Left renal cortex interstitium (tissue), 4 donors: Measurements from ENCODE around the gene MCU. TPM values are rescaled to one million over a fixed set of nuclear protein-coding genes. Genes with fewer than 3 reads are reported as not detected.

Experiments
- DNase-seq, 4 donors: peaks; one replicate each; pipeline ENCODE4 v3.0.0-alpha.2; 2013; ENCODE audit warnings: low read depth in 4 of 4, low spot score in 2 of 4, missing footprints in 1 of 4
- polyA plus RNA-seq, 4 donors: library from polyadenylated mRNA; unstranded; fragments of 120-200 nt; gene quantifications; one replicate each; pipeline ENCODE4 v1.2.1, GENCODE V29; 2013; ENCODE audit not compliant: insufficient read length in 4 of 4

The MCU gene
- polyA plus RNA-seq, 4 donors = 35.4 to 52.6 (median 48.2) TPM

DNA sequence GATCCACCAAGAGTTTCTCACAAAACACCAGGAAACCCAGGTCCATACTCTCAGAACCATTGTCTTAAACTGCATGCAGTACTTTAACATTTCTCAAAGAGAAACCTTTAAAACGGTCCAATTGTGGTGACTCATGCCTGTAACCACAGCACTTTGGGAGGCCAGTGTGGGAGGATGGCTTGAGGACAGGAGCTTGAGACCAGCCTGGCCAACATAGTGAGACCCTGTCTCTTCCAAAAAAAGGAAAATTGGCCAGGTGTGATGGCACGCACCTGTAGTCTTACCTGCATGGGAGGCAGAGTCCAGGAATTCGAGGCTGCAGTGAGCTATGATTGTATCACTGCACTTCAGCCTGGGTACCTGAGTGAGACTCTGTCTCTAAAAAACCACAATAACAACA, 104.1 kb downstream of the MCU start:
- DNase-seq = no peak

DNA sequence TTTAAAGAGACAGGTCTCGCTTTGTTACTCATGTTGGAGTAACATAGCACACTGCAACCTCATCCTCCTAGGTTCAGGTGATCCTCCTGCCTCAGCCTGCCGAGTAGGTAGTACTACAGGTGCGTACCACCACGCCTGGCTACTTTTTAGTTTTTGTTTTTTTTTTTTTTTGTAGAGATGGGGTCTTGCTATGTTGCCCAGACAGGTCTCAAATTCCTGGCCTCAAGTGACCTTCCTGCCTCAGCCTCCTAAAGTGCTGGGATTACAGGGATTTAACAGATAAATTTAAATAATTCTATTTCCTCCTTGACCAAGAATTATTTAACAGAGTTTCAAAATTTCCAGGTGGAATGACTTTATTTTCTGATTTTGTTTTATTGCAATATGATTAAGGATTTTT, 104.6 kb downstream of the MCU start:
- no peak for DNase-seq

DNA sequence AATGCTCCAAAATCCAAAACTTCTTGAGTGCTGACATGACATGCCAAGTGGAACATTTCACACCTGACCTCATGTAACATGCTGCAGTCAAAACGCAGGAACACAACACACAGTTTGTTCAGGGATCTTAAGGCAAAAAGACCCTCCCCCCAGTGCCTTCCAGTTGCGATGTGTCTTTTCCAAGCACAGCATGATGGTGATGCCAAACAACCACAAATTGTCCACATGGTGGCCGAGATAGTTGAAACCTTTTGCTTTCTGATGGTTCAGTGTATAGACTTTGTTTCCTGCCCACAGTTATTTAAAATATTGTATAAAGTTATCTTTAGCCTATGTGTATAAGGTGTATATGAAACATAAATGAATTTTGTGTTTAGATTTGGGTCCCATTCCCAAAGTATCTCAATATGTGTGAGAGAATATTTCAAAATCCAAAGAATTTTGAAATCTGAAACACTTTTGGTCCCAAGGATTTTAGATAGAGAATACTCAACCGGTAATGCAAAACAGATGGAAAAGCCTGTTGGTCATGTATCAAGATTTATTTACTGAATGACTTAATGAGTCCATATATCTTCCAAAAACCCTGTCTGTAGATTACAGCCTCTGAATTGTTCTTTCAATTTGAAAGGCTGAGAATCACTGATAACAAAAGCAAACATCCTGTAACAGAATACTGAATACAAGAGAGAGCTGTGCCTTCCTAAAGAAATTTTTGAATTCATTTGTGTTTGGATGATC, 108.2 kb downstream of the MCU start:
- DNase-seq = no peak

DNA sequence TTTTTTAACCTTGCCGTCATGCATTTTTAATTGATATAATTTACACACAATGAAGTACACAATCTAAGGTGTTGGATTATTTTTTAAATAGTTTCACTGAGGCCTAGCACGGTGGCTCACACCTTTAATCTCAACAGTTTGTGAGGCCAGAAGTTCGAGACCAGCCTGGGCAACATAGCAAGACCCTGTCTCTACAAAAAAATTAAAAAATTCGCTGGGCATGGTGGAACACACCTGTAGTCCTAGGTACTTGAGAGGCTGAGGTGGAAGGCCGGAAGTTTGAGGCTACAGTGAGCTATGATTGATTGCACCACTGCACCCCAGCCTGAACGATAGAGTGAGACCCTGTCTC, 108.8 kb downstream of the MCU start:
- DNase-seq = no peak

DNA sequence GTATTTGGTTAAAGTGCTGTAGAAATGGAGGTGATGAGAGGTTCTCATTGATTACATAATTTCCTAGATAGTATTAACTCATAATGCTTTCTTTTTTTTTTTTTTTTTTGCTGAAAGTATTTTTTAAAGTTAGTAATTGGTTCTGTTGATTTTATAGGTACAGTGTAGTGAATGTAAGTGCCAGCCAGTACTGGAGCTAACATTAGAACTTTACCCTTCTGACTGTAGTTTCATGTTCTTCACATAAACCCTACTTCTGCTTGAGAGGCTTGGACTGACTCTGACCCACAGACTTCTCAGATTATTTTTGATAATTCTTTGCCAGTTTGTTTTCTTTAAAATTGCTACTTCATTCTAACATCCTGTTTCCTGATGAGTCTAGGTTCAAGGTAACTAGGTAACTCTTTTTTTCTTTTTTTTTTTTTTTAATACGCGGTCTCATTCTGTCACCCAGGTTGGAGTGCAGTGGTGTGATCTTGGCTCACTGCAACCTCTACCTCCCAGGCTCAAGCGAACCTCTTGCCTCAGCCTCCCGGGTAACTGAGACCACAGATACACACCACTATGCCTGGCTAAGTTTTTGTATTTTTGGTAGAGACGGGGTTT, 109.4 kb downstream of the MCU start:
- DNase-seq = no peak

DNA sequence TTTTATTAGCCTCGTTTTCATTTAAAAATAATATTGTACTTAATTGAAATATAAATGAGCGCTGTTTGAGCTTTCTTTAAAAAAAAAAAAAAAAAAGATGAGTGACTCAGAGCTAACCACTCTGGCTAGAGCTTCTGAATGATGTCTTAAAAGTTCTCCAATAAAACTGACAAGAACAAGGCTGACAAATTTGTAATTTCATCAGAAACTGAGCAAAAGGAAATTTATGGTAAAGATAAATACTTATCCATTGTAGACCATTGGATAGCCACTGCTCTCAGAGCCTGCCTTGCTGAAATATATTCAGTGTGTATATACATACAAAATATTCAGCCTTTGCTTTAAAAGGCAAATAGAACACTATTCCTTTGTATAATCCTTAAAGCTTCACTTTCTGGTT, 110.4 kb downstream of the MCU start:
- no peak for DNase-seq

DNA sequence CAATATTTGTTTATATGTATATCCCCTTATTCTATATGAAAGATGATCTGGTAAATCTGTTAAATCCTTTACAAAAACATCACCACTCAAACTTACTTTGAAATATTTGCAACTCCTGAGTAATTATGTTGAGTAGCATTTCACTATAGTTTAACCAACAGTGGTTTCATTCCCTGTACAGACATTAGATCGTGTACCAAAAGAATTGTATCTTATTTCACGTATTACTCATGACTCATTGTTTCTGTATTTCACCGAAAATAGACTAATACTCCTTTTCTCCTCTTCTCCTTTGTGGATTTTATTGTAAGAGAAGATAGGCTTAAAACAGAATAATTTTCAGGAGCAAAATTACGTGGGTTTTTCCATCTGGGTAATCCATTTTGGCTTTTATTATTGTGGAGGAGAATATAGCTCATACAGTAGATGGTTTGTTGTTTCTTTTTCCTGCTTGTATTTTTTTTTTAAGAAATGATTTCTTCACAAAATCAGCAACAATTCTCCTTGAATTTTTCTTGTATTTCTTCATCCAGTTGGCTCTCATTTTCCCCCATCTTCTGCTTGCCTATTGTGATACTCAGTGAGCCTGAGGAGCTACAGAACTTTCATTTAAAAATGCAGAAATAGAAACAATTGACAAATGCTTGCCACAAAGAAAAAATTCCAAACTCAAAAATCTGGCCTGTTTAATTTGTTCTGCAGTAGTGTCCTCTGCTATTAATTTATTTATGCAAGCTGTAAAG, 111.0 kb downstream of the MCU start:
- no peak for DNase-seq

DNA sequence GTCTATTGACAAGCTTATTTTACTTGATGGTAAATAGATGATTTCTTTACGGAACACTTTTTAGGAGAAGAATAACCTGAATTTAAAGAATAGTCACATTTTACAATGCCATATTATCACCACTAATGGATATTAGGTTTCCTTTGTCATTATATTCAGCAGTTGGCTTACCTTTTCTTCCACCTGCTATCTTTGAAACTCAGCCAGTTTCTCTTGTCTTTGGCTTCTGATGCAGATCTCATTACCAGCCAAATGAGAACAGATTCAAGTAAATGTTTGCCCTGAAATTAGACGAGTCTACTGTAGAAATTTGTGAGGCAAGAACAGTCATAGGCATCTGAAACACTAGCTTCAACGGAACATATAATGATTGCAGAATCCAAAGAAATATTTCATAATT, 116.1 kb downstream of the MCU start:
- DNase-seq = no peak

DNA sequence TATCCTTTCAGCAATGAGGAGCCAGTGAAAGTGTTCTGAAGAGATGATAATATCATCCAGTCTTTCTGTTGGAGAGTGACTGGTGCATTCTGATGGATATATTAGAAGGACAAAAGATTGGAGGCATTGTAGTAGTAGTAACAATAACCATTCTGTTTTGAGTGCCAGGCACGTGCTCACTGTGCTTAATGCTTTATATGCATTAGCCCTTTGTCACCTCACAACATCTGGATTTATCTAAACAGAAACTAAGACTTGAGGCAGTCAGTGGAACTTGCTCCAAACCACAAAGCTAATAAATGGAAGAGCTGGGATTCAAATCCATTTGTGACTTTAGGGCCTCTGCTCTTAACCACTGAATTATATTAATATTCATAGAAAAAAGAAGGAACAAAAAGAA, 117.1 kb downstream of the MCU start:
- DNase-seq = no peak

DNA sequence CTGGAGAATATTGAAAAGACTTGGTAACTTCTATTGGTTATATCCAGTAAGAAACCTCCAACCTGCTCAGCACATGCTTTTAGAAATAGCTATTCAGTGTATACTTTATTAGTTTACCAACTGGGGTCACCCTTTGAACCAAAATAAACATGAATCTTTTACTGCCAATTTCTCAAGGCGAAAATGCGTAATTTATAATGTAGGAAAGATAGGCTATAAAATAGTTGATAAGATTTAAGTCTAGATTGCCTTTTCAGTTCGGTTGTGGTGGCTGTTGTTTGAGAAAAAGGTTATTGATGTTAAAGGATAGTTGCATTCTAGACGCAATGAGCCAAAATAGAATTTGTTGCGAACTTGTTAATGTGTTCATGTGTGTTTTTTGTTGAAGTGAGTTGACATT, 119.0 kb downstream of the MCU start:
- DNase-seq = no peak

DNA sequence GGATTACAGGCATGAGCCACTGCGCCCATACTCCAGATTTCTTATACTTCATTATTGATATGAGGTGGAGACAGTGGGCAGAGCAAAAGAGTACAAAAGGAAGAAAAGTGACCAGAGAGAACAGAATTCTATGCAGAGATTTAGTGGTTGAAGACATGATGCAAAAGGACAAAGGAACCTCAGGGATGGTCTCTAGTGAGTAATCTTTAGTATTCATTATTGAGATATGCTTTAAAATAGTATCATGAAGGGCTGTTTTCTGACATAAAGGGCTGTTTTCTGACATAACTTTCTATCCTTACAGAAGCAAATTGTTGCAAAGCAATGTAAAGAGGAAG, 120.4 kb downstream of the MCU start:
- DNase-seq = no peak

DNA sequence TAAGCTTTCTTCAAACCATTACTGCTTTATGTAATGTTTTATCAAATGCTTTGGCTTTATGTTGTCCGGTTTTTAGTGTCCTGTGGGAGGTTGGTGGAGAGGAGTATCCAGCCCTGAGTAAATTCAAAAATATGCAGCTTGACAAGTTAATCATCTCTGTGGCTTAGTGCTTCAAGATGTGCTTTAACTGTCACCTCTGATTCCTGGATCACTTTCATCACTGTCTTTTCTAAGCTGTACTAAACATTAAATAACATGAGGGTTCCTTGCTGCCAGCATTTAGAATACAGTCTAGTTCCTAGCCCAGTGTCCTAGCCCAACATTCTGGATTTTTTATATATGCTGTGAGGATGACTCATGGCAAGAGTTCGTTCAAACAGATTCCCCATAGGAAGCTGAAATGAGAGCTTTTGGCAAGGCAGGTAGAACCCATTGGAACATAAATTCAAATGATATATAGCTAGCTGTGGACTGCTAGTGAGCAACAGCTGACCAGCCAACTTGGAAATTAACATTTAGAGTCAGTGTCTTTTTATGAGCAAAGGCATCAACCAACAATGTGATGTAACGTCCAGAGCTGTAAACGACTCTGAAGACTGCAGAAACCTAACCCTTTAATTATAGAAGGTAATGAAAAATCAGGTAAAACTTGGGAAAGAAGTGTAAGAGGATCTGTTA, 120.9 kb downstream of the MCU start:
- no peak for DNase-seq

DNA sequence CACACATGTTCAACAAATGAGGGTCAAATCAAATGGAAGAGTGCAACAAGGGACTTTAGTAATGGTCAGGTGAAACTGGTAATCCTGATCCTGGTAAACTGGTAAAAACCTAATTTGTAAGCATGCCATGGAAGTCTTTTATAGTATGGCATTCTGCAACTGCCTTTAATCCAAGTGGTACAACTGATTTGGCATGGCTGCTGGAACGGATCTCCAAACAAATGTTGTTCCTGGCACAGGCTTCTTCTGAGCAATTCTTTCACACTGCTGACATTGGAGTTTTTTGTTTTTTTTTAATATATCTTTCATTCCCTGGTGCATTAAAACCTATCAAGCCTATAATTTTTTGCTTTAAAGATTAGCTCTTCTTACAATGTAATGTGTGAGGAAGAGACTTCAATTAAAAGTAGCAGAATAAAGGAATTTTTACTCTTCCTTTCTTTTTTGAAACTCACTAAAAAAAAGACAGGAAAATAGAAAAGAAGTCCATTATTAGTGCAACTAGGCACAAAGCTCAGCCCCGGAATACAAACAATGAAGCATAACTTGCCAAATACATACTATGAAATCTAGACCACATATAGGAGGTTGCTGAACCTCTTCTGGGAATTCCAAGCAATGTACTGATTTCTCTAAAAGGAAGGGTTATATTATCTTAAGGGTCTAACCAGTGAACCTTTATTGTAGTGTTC, 122.3 kb downstream of the MCU start:
- no peak for DNase-seq

DNA sequence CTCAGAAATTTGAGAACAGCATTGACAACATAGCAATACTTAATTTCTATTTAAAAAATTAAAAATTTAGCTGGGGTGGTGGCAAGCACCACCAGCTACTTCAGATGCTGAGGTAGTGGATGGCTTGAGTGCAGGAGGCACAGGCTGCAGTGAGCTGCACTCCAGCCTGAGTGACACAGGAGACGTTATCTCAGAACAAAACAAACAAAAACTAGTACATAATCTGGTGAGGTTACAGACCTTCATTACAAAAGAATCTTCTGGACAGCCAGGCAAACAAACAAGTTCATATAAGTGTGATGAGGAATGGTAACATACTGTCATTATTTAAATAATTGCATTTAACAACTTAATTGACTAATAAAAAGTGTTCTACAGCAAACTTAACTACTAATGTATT, 124.6 kb downstream of the MCU start:
- no peak for DNase-seq

DNA sequence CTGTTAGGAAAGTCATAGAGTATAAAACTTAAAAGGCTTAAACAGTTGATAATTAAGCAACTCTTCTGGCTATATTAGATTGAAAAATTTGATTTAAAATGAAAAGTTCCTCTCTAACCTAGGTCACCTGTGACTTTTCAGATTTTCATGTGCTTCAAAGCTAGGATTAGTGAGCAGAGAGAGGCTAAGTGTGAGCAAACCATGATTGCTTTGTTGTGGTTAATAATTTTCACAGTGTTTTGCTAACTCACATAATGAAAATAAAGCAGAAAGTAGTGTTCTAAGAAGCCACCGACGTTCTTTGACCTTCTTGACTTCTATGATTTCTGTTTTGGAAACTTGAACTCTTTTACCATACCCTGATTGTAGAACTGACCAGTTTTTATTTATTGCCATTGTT, 126.1 kb downstream of the MCU start:
- DNase-seq = no peak

DNA sequence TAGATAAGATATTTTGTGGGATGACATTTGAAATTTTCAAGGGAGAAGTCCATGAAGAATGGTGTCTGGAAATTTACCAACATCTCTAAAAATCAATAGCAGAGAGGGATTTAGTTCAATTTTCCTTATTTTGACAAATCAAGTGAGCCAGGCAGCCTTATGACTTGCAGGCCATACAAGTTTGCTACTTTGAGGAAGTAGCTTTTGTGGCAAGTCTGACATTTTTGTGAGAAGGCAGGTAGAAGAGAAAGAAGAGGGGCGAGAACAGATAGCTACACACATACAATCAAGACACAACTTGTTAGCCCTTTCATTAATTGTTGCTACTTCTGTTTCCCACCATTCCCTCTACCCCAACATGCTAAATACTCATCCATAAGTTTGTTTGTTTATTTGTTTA, 127.1 kb downstream of the MCU start:
- no peak for DNase-seq

DNA sequence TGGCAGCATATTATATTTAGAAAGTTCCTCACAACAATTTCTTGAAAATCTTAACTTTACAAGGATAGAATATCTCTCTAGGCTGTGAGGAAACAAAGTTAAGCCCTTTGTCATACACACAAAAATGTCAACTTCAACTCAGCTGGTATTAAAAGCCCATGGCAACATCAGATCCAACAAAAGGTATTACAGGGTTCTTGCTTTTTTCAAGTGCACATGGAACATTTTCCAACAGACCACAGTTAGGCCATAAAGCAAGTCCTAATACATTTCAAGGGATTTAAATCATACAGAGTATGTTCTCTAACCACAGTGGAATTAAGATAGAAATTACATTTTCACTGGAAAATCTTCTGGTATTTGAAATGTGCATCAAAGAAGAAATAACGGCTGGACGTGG, 129.7 kb downstream of the MCU start:
- DNase-seq = no peak

DNA sequence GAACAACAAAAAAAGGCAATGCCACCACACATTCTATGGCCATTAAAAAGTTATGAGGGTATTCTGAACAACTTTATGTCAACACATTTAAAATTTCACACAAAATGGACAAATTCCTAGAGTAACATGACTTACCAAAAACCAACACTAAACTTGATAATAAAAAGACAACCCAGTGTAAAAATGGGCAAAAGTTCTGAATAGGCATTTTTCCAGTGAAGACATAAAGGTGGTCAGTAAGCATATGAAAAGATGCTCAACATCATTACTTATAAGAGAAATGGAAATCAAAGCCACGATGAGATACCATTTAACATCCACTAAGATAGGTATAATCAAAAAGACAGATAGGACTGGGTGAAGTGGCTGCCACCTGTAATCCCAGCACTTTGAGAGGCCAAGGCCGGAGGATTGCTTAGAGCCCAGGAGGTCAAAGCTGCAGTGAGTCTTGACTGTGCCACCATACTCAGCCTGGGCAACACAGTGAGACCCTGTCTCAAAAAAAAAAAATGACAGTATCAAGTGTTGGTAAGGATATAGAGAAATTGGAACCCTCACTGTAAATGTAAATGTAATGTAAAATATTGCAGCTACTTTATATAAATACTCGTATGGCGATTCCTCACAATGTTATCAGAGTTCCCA, 130.5 kb downstream of the MCU start:
- no peak for DNase-seq

DNA sequence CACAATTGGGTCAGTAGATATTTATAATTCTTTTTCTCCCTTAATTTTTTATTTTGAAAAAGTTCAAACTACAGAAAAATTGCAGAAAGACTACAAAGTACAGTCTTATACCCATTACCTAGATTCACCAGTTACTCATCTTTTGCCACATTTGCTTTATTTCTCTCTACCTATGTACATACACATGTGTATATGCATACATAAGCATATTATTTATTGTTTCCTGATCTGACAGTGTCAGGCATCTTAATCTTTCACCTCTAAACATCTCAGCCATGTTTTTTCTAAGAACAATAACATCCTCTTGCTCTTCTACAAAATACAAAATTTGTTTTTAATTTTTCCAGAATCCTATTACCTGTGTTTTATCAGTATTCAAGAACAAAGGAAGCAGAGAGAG, 133.2 kb downstream of the MCU start:
- no peak for DNase-seq

DNA sequence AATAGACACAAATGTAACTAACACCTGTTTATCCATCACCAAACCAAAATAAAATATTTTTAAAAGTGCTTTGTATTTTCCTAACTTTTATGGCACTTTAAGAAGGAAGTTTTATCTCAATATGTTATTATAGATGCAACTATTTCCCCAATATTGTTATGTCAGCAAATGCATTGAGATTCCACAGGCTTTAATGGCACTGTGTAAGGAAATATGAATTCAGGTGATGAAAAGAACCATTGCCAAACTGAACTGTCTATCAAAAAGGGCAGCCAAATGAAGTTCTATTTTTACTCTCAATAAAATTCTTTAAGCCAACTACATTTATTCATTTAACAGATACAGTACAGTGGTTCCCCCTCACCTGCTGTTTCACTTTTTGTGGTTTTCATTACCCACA, 134.4 kb downstream of the MCU start:
- DNase-seq = no peak

DNA sequence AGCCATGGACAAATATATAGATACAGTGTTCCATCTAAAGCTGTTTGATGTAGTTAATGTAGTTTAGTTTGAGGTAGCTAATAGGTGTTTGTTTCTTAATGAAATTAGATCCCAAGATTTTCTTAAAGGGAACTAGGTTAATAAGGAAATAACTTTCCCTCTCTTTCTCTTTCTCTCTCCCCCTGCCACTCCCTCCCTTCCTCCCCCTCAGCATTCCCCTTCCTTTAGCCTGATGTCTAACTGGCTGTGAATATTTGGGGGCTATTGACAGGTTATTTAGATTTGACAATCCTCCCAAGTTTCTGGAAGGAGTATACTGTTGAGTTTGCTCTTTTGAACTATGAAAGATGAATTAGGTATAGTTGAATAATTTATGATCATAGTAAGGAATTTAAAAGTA, 136.4 kb downstream of the MCU start:
- no peak for DNase-seq
